Measurements from ENCODE around the gene TBCK.

Gene TBCK

DNA sequence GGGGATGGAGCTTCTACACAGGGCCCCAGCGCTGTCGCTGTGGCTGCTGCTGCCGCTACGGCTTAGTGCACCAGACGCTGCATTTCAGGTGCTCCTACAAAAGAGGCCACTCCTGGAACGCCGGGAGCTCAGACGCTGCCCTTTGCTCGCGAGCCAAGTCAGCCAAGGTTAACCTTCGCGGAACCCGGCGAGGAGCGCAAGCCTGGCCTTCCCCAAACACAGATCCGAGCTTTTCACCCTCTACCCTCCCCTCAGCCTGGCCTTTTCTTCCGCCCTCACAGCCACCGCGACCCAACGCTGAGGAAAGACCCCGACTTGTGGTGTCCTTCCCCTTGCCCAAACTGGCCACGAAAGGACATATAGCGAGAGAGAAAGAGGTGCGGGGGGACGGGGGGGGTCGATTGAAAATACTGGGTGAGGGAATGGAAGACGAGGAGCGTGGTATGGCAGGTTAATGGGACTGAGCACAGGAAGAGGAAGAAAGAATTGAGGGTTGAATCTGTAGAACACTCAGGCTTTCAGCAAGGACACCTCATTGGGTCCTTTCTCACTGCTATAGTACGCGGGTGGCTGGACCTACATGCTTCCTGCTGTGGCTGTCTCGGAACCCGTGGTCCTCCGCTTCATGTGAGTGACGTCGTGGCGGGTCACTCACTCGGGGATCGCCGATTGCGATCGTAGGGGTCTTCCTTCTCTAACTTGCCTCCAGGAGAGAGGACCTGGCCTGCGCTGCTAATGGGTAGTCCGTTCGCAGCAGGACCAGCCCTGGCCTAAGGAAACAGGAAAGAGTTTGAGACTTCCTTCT lies at the start of gene TBCK, which contains the start of gene AIMP1:
Gene TBCK, minus strand, starts transcription at position 242 of the 805 bp plus-strand sequence. CDS start 7,249 bp downstream, outside the sequence.
Gene AIMP1, plus strand, starts transcription at position 583 of the 805 bp plus-strand sequence. CDS start 8,460 bp downstream, outside the sequence.
- in situ Hi-C loops (cut with HindIII; ENCODE audit: low pct_ligation_motif_present, low pct_unique_long_range_greater_than_20kb, low sequenced_read_pairs), result no loop called here
- peak; percentile 89 for DNase-seq

DNA sequence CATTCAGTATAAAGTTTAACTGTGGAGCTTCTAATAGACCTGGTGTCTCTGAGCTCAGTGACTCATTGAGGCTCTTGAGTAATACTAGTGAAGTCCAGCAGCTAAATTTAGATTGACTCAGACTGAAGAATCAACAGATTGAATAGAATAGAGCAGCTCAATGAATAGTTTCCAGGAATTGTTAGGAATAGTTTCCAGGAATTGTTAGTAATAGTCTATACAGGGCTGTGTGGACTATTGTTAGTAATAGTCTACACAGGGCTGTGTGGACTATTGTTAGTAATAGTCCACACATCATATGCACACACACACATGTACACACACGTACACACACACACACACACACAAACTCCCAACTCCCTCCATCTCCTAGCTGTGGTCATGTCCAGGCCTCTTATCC lies 49.6 kb upstream of the TBCK start:
- in situ Hi-C loops (cut with HindIII; ENCODE audit: low pct_ligation_motif_present, low pct_unique_long_range_greater_than_20kb, low sequenced_read_pairs), result no loop called here
- peak; percentile 71 for DNase-seq

- in situ Hi-C loops (cut with HindIII; ENCODE audit: low pct_ligation_motif_present, low pct_unique_long_range_greater_than_20kb, low sequenced_read_pairs), result no loop called here
- no peak for DNase-seq
These were observed 48.3 kb upstream of the TBCK start for GRCh38 chr4:106364282-106364681.

GRCh38 chr4:106362086-106362825 lies 46.2 kb upstream of the TBCK start:
- in situ Hi-C loops (cut with HindIII; ENCODE audit: low pct_ligation_motif_present, low pct_unique_long_range_greater_than_20kb, low sequenced_read_pairs), result no loop called here
- no peak for DNase-seq

GRCh38 chr4:106358899-106359298 lies 42.9 kb upstream of the TBCK start:
- DNase-seq, result no peak
- in situ Hi-C loops (cut with HindIII; ENCODE audit: low pct_ligation_motif_present, low pct_unique_long_range_greater_than_20kb, low sequenced_read_pairs), result no loop called here

GRCh38 chr4:106355193-106355592 lies 39.2 kb upstream of the TBCK start:
- no peak for DNase-seq
- in situ Hi-C loops (cut with HindIII; ENCODE audit: low pct_ligation_motif_present, low pct_unique_long_range_greater_than_20kb, low sequenced_read_pairs), result no loop called here

DNA sequence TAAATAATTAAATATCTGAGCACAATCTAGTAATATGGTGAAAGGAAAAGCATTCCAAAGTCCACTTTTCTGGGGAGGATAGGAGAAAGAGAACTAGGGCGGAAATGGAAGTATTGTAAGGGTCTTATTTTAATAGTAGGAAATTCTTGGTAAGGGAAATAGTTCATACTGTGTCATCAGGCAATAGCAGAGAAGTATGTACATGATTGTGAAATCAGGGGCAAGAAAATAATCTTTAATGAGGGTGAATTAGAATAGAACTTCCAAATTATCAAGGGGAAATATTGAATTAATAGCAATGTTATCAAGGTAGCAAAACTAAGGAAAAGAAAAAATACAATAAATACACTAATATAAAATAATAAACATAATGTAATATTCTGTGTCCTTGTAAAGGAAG lies 37.8 kb upstream of the TBCK start:
- in situ Hi-C loops (cut with HindIII; ENCODE audit: low pct_ligation_motif_present, low pct_unique_long_range_greater_than_20kb, low sequenced_read_pairs), result no loop called here
- DNase-seq, result no peak

DNA sequence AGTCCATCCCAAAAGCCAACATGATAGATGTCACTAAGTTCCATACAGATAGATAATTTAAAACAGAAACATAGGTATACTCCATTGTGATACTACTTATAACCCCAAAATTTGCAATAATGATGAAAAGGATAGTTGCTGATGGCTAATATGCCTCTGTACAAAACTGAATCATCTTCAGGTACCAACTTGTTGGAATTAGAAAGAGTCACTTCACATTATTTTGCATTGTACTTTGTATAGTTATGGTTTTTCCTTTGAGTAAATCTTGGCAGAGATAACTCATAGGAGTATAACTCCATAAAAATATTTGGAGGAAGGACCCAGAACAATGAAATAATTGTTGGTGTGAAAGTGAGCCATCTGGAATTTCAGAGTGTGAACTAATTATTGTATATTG lies 35.0 kb upstream of the TBCK start:
- no peak for DNase-seq
- in situ Hi-C loops (cut with HindIII; ENCODE audit: low pct_ligation_motif_present, low pct_unique_long_range_greater_than_20kb, low sequenced_read_pairs), result no loop called here

DNA sequence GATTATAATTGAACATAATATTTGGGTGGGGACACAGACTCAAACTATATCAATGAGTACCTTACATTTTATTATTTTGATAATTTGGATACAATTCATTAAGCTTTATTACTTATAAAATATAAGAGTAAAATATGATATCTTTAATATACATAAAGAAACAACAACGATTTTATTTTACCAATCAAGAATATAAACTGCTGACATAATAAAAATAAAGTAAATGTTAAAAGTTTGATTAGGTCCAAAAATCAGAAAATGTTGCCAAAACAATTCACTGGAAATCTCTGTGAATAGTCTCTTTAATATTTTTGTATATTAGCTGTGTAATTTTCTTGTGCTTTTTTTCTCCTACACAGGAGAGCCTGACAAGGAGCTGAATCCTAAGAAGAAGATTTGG lies 31.2 kb upstream of the TBCK start:
- in situ Hi-C loops (cut with HindIII; ENCODE audit: low pct_ligation_motif_present, low pct_unique_long_range_greater_than_20kb, low sequenced_read_pairs), result no loop called here
- no peak for DNase-seq

DNA sequence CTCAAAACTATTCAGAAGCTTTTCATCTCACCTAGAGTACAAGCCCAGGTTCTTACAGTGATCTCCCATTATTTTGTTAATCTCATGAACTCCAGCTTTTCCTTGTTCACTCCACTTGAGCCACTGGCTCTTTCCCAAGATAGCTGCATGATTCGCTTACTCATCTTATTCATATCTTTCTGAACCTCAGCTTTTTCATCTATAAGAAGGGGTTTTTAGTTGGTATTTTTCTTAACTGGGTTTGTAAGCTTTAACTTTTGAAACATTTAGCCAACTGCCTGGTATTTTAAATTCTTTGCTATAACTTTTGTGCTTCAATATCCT lies 28.6 kb upstream of the TBCK start:
- in situ Hi-C loops (cut with HindIII; ENCODE audit: low pct_ligation_motif_present, low pct_unique_long_range_greater_than_20kb, low sequenced_read_pairs), result no loop called here
- DNase-seq, result peak; percentile 13

DNA sequence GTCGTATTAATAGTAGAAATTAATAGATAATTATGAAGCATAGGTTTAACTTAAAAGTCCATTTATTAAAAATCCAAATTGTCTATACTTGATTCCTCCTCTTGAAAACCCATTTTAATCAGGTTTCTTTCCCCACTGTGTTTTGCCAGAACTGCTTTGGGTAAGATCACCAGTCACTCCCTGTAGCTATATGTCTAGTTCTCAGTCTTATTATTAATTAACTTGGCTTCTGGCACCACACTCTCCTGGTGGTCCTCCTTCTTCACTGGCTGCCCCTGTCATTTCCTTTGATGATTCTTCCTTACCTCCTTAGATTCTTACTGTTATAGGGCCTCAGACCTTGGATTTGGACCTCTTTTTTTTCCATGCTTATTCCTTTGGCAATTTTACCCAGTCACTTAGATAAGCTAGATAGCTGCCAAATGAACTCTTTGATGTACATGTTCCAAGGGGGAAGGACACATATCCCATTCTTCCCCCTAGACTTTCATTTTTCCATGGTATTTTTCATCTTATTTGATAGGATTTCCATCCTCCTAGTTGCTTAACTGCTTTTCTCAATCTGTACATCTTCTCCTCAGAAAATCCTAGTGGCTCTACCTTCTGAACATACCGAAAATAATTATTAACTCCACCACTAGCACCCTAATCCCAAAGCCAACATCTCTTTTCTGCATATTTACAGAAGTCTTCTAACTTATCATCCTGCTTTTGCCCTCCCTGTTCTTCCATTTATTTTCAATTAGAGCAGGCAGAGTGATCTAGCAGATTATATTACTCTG lies 28.0 kb upstream of the TBCK start:
- no peak for DNase-seq
- in situ Hi-C loops (cut with HindIII; ENCODE audit: low pct_ligation_motif_present, low pct_unique_long_range_greater_than_20kb, low sequenced_read_pairs), result no loop called here

DNA sequence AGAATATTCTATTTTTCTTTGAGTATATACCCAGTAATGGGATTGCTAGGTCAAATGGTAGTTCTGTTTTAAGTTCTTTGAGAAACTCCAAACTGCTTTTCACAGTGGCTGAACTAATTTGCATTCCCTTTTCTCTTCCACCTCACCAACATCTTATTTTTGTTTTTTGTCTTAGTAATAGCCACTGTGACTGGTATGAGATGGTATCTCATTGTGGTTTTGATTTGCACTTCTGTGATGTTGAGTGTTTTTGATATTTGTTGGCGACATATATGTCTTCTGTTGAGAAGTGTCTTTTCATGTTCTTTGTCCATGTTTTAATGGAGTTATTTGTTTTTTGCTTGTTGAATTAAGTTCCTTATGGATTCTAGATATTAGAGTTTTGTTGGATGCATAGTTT lies 24.8 kb upstream of the TBCK start:
- in situ Hi-C loops (cut with HindIII; ENCODE audit: low pct_ligation_motif_present, low pct_unique_long_range_greater_than_20kb, low sequenced_read_pairs), result no loop called here
- no peak for DNase-seq

DNA sequence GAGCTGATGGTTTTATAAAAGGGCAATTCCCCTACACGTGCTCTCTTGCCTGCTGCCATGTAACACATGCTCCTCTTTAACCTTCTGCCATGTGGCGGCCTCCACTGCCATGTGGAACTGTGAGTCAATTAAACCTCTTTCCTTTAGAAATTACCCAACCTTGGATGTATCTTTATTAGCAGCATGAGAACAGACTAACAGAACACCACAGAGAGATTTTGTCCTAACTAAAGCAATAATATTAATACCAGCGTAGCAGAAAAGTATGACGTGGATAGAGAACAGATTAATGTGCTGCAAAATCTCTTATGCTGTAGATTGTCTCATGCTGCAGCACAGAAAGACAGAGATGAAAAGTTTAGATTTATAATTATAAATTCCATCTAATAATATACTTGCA lies 23.4 kb upstream of the TBCK start:
- no peak for DNase-seq
- in situ Hi-C loops (cut with HindIII; ENCODE audit: low pct_ligation_motif_present, low pct_unique_long_range_greater_than_20kb, low sequenced_read_pairs), result no loop called here

- DNase-seq, result no peak
- in situ Hi-C loops (cut with HindIII; ENCODE audit: low pct_ligation_motif_present, low pct_unique_long_range_greater_than_20kb, low sequenced_read_pairs), result no loop called here
These were observed 22.7 kb upstream of the TBCK start for GRCh38 chr4:106338671-106339070.

GRCh38 chr4:106337916-106338315 lies 21.9 kb upstream of the TBCK start:
- in situ Hi-C loops (cut with HindIII; ENCODE audit: low pct_ligation_motif_present, low pct_unique_long_range_greater_than_20kb, low sequenced_read_pairs), result no loop called here
- no peak for DNase-seq

- in situ Hi-C loops (cut with HindIII; ENCODE audit: low pct_ligation_motif_present, low pct_unique_long_range_greater_than_20kb, low sequenced_read_pairs), result no loop called here
- DNase-seq, result no peak
These were observed 20.6 kb upstream of the TBCK start for GRCh38 chr4:106336618-106337017.

DNA sequence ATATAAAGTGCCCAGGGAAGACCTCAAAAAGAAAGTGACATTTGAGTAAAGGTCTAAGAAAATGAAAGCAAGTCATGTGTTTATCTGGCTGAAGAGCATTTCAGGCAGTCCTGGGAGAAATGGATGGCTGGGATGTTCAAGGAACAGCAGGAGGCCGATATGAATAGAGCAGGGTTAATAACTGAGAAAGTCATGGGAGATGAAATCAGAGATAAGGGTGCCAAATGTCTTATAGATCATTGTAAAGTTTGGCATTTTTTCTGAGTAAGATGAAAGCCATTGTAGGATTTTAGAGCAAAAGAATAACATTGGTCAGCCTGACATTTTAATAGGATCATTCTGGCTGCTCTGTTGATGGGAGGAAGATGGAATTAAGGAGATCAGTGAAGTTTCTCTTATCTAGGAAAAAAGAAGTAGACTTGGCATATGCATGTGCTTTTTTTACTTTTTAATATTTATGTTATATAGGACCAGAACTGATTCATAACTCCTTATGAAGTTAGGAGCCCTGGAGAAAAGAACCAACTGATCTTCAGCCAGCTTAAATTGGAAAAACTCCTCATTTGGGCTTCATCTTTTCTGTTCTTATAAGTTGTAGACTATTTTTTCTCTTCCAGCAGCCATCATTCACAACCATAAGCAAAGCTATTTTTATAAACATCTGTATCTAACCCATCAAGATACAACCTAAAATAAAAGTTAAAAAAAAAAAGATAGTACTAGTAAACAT lies 18.9 kb upstream of the TBCK start:
- in situ Hi-C loops (cut with HindIII; ENCODE audit: low pct_ligation_motif_present, low pct_unique_long_range_greater_than_20kb, low sequenced_read_pairs), result no loop called here
- DNase-seq, result no peak

DNA sequence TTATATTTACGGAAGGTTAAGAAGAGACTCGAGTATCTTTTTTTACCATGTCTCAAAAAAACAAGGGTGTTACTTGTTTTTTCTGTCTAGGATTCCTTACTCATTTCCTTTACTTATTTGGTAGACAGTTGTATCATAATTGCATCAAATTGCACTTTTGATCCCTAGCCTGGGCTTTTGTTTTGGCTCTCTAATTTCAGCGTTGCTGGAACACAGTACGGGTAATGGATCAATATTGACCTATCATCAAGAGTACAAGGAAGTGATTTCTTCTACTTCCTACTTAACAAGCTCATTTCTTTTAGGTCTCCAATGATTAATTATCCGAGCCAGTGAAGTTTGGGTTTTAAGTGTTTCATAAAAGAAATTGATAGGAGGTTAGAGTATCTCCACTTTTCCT lies 17.2 kb upstream of the TBCK start:
- DNase-seq, result no peak
- in situ Hi-C loops (cut with HindIII; ENCODE audit: low pct_ligation_motif_present, low pct_unique_long_range_greater_than_20kb, low sequenced_read_pairs), result no loop called here

All from ACHN (cell line).